RCC 7860 (cell line): ENCODE results near the gene NCOA3.

Experiments
- DNase-seq: peaks from one replicate; pipeline ENCODE4 v3.0.0-alpha.2; 2015; ENCODE audit warnings: low spot score
- FAIRE-seq: peaks from 2 replicates; lab custom pipeline; 2012; peaks lifted over from hg19 to GRCh38; lab: Jason Lieb, UNC

Gene NCOA3

GRCh38 chr20:47675190-47676142 is 173.8 kb downstream of the NCOA3 start:
- FAIRE-seq (no peak), DNase-seq (no peak)

GRCh38 chr20:47676219-47676721 is 174.6 kb downstream of the NCOA3 start:
- DNase-seq, result no peak
- no peak for FAIRE-seq

GRCh38 chr20:47676912-47677634 is 175.4 kb downstream of the NCOA3 start:
- FAIRE-seq (no peak), DNase-seq (no peak)

- peak; percentile 31 for DNase-seq
- no peak for FAIRE-seq
Observed at GRCh38 chr20:47677635-47678453, 176.2 kb downstream of the NCOA3 start.

- DNase-seq, result no peak
- FAIRE-seq, result no peak
Observed at GRCh38 chr20:47678536-47678935, 176.8 kb downstream of the NCOA3 start.

- FAIRE-seq, result no peak
- no peak for DNase-seq
Observed at GRCh38 chr20:47679462-47679861, 177.8 kb downstream of the NCOA3 start.

- DNase-seq (peak; percentile 30), FAIRE-seq (no peak)
Observed at GRCh38 chr20:47680804-47681529, 179.3 kb downstream of the NCOA3 start.

GRCh38 chr20:47682028-47682783 is 180.5 kb downstream of the NCOA3 start:
- DNase-seq, result no peak
- no peak for FAIRE-seq

GRCh38 chr20:47682916-47683315 is 181.2 kb downstream of the NCOA3 start:
- DNase-seq, result no peak
- FAIRE-seq, result no peak

GRCh38 chr20:47684306-47685080 is 182.8 kb downstream of the NCOA3 start:
- DNase-seq (no peak), FAIRE-seq (no peak)

- FAIRE-seq (no peak), DNase-seq (no peak)
Observed at GRCh38 chr20:47686545-47686944, 184.9 kb downstream of the NCOA3 start.

GRCh38 chr20:47687095-47687987 is 185.7 kb downstream of the NCOA3 start:
- DNase-seq (no peak), FAIRE-seq (no peak)

GRCh38 chr20:47688385-47689381 is 187.0 kb downstream of the NCOA3 start:
- FAIRE-seq, result no peak
- DNase-seq, result no peak

- no peak for FAIRE-seq
Observed at GRCh38 chr20:47689731-47690130, 188.0 kb downstream of the NCOA3 start.

GRCh38 chr20:47691625-47692024 is 189.9 kb downstream of the NCOA3 start:
- FAIRE-seq (no peak), DNase-seq (no peak)

More at GRCh38 chr20:47689731-47690130, 188.0 kb downstream of the NCOA3 start:
- no peak for DNase-seq

GRCh38 chr20:47694021-47694818 is 192.5 kb downstream of the NCOA3 start:
- FAIRE-seq (no peak), DNase-seq (no peak)
